Neural crest cell (in vitro differentiated cells): ENCODE results near the gene RGS16. TPM values are rescaled to one million over a fixed set of nuclear protein-coding genes. Genes with fewer than 3 reads are reported as not detected.

ENCODE experiments used
- DNase-seq: peaks from one replicate; pipeline ENCODE4 v3.0.0; 2021; ENCODE audit warnings: low read depth, mixed read lengths, low spot score
- H3K27ac Mint-ChIP-seq: one replicate; pipeline ENCODE4 v1.8.0; 2021; ENCODE audit warnings: mild to moderate bottlenecking, mixed read lengths; ENCODE audit not compliant: unreplicated experiment
- H3K27me3 Mint-ChIP-seq: 2 replicates; pipeline ENCODE4 v1.8.0; 2021; ENCODE audit warnings: low read depth, mild to moderate bottlenecking, mixed read lengths
- H3K36me3 Mint-ChIP-seq: 2 replicates; pipeline ENCODE4 v1.8.0; 2021; ENCODE audit warnings: low read depth, mild to moderate bottlenecking, mixed read lengths
- H3K4me1 Mint-ChIP-seq: 2 replicates; pipeline ENCODE4 v1.8.0; 2021; ENCODE audit warnings: mixed read lengths
- H3K4me3 Mint-ChIP-seq: one replicate; pipeline ENCODE4 v1.8.0; 2021; ENCODE audit warnings: mild to moderate bottlenecking, mixed read lengths
- H3K9me3 Mint-ChIP-seq: 2 replicates; pipeline ENCODE4 v1.8.0; 2021; ENCODE audit warnings: mixed read lengths
- total RNA-seq: library from RNA; stranded (reverse); gene quantifications from 2 replicates; pipeline ENCODE4 v1.2.1, GENCODE V29; 2021
- TF ChIP-seq, protein P1 (sequence below): fragments of 200-600 bp; sonication (generic); conservative IDR thresholded peaks from 2 replicates; pipeline ENCODE4 v1.5.0; 2021; ENCODE audit warnings: antibody characterized with exemption, mild to moderate bottlenecking

Gene RGS16
- total RNA-seq, 1 donor from 2014 or later = 6.4 TPM

DNA sequence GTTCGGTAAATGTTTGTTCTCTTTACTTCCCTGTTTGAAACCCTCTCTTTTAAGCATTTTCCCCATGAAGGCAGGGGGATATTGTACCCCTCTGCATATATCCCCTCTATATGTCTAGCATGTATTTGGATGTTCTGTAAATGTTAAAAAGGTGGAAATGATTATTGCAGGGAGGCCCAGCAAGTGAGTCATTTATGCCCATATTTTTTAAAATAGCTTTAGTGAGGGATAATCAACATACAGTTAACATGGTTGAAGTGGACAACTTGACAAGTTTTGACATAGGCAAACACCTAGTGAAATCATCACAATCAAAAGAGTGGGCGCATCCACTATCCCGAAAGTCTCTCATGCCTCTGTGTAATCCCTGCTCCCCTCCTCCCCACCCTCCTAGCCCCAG lies 20.8 kb upstream of the RGS16 start:
- no peak overlapping the region for H3K4me3 Mint-ChIP-seq
- DNase-seq = no peak
- H3K36me3 Mint-ChIP-seq = peaks cover 3% of the 10 kb centered on the region
- H3K27me3 Mint-ChIP-seq = no peaks in the 10 kb centered on the region
- H3K9me3 Mint-ChIP-seq = peaks cover 3% of the 10 kb centered on the region
- no peak overlapping the region for H3K27ac Mint-ChIP-seq
- TF ChIP-seq, protein P1, sequence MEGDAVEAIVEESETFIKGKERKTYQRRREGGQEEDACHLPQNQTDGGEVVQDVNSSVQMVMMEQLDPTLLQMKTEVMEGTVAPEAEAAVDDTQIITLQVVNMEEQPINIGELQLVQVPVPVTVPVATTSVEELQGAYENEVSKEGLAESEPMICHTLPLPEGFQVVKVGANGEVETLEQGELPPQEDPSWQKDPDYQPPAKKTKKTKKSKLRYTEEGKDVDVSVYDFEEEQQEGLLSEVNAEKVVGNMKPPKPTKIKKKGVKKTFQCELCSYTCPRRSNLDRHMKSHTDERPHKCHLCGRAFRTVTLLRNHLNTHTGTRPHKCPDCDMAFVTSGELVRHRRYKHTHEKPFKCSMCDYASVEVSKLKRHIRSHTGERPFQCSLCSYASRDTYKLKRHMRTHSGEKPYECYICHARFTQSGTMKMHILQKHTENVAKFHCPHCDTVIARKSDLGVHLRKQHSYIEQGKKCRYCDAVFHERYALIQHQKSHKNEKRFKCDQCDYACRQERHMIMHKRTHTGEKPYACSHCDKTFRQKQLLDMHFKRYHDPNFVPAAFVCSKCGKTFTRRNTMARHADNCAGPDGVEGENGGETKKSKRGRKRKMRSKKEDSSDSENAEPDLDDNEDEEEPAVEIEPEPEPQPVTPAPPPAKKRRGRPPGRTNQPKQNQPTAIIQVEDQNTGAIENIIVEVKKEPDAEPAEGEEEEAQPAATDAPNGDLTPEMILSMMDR = no peak
- peaks cover 12% of the 10 kb centered on the region for H3K4me1 Mint-ChIP-seq

DNA sequence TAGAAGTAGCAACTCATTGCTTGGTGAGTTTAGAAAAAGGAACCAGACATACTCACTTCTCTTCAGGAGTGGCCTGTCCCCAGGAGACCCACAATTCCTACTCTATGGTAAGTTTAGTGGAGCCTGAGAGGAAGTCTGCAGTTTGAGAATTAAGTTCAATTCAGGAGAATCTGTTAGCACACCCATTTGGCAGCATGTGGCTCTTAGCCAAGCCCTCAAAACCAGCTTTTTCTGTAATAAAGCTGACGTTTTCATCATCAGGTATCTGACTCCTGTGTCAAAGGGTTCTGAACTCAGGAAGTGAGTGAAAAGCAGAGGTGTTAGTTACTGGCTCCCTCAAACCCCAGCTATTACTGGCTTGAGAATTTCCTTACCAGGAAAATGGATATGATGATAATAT lies 20.4 kb upstream of the RGS16 start:
- Mint-ChIP-seq H3K4me1 (peaks cover 7% of the 10 kb centered on the region), H3K27me3 (no peaks in the 10 kb centered on the region), H3K36me3 (peaks cover 3% of the 10 kb centered on the region), H3K27ac (no peak overlapping the region), H3K4me3 (no peak overlapping the region), H3K9me3 (peaks cover 3% of the 10 kb centered on the region)
- no peak for DNase-seq
- TF ChIP-seq, protein P1 = no peak

DNA sequence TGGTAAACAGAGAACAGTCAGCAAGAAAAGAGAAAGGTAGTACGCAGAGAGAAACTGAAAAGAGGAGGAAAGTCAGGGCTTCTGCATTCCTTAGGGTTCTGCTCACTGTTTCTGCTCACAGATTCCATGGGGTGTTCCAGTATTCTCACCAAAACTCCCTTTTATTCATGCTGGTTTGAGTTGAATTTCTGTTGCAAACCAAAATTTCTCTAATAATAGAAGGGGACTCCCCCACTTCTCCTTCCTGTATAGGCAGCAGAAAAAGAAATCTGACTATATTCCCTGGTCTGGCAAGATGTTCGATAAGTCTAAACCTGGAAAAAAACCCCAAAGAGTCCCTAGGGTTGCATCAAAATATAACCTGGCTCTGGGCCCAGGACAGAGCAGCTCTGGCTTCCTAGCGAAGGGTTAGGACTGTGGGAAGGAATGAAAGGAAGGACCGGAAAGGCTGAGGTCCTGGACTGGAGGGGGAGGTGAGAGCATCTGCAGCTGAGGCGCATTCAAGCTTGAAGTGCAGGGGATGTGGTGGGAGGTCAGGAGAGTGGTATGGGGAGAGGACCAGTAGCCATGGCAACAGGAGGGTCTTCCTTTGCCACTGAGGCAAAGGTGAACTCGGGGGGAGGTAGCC lies 18.8 kb upstream of the RGS16 start:
- TF ChIP-seq, protein P1 = no peak
- H3K27ac Mint-ChIP-seq = no peak overlapping the region
- peaks cover 3% of the 10 kb centered on the region for H3K9me3 Mint-ChIP-seq
- H3K4me1 Mint-ChIP-seq = peaks cover 12% of the 10 kb centered on the region
- peaks cover 7% of the 10 kb centered on the region for H3K27me3 Mint-ChIP-seq
- no peak for DNase-seq
- peaks cover 5% of the 10 kb centered on the region for H3K36me3 Mint-ChIP-seq
- no peak overlapping the region for H3K4me3 Mint-ChIP-seq

DNA sequence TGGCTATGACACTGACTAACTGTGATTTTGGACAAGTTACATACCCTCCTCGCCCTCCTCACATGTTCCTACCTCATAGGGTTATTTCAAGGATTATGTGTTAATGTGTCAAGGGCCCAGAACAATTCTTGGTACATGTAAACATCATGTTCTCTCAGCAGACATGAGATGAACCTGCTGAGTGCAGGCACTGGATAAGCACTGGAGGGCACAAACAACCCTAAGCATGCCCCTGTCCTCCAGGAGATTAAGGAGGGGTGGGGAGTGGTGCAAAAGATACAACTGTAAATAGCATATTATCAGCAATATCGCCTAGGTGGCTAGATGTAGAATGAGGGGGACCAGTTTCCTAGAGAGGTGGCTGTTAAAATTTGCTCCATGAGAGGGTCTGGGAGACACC lies 17.7 kb upstream of the RGS16 start:
- TF ChIP-seq, protein P1 = no peak
- Mint-ChIP-seq H3K9me3 (peaks cover 3% of the 10 kb centered on the region), H3K27me3 (peaks cover 17% of the 10 kb centered on the region), H3K4me3 (no peak overlapping the region), H3K36me3 (peaks cover 5% of the 10 kb centered on the region), H3K27ac (no peak overlapping the region), H3K4me1 (peaks cover 21% of the 10 kb centered on the region)
- no peak for DNase-seq

DNA sequence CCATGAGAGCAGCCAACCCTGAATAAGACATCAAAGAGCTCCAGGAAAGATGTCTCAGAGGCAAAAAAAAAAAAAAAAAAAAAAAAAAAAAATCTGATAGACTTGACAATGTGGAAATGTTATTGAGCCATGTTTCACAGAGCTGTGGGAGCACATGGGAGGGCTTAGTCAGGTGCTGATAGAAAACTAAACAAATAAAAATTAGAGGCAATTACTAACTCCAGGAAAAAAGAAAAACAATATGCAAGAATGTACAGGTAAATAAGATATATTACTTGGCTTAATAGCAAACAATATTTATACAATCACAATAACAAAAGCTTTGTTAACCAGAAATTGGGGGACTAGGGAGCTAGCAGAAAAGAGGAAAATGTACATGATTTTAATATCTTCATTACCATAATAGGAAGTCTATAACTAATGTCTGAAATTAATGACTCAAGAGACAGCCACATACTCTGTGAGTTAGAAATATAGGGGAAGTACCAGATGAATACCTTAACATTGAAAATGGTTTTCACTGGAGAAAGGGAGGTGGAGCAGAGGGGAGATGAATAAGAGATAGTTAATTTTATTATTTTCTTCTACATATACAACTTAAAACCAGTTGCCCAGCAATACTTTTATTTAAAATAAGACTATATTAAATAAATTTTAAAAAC lies 16.9 kb upstream of the RGS16 start:
- Mint-ChIP-seq H3K9me3 (peaks cover 3% of the 10 kb centered on the region), H3K4me3 (no peak overlapping the region), H3K4me1 (peaks cover 29% of the 10 kb centered on the region), H3K27me3 (peaks cover 26% of the 10 kb centered on the region), H3K36me3 (peaks cover 5% of the 10 kb centered on the region), H3K27ac (no peak overlapping the region)
- no peak for DNase-seq
- TF ChIP-seq, protein P1 = no peak
